OCI-LY1 (cell line): ENCODE results near the gene ANP32A.

Source experiments
- H2AFZ ChIP-seq: fragments of 200-600 bp; sonication (generic), shearing (Covaris generic); 2 replicates; pipeline ENCODE4 v1.6.0; 2014; ENCODE audit warnings: antibody characterized with exemption, mild to moderate bottlenecking, low read length
- H3F3A ChIP-seq: fragments of 200-600 bp; sonication (generic), shearing (Covaris generic); 2 replicates; pipeline ENCODE4 v1.6.0; 2014; ENCODE audit warnings: mild to moderate bottlenecking, antibody characterized with exemption, low read length, moderate library complexity; ENCODE audit not compliant: insufficient read depth
- H3K27ac ChIP-seq: fragments of 200-600 bp; sonication (generic); 2 replicates; pipeline ENCODE4 v1.5.1; 2014; ENCODE audit warnings: low read length, mixed run types, mild to moderate bottlenecking, low read depth; ENCODE audit not compliant: poor library complexity, severe bottlenecking
- H3K27me3 ChIP-seq: fragments of 200-600 bp; sonication (generic); 2 replicates; pipeline ENCODE4 v1.6.0; 2014; ENCODE audit warnings: antibody characterized with exemption, mild to moderate bottlenecking, low read length, moderate library complexity; ENCODE audit not compliant: insufficient read depth
- H3K36me3 ChIP-seq: fragments of 200-600 bp; sonication (generic); 2 replicates; pipeline ENCODE4 v1.6.1; 2014; ENCODE audit warnings: mild to moderate bottlenecking, antibody characterized with exemption, low read length, moderate library complexity, mixed read lengths; ENCODE audit not compliant: insufficient read depth
- H3K4me1 ChIP-seq: fragments of 200-600 bp; sonication (generic); 2 replicates; pipeline ENCODE4 v1.5.1; 2014; ENCODE audit warnings: mild to moderate bottlenecking, low read length, moderate library complexity; ENCODE audit not compliant: insufficient read depth, severe bottlenecking
- H3K4me2 ChIP-seq: fragments of 200-600 bp; sonication (generic), shearing (Covaris generic); 2 replicates; pipeline ENCODE4 v1.6.1; 2014; ENCODE audit warnings: low read length
- H3K4me3 ChIP-seq: fragments of 200-600 bp; sonication (generic); 2 replicates; pipeline ENCODE4 v1.5.1; 2014; ENCODE audit warnings: low read length, low read depth, mild to moderate bottlenecking, mixed read lengths; ENCODE audit not compliant: poor library complexity, severe bottlenecking
- H3K79me2 ChIP-seq: fragments of 200-600 bp; shearing (Covaris generic); 2 replicates; pipeline ENCODE4 v1.6.1; 2016; ENCODE audit warnings: mixed run types, low read length, mixed read lengths; ENCODE audit not compliant: insufficient read depth
- H3K9ac ChIP-seq: fragments of 200-600 bp; sonication (generic), shearing (Covaris generic); 2 replicates; pipeline ENCODE4 v1.6.1; 2014; ENCODE audit warnings: mild to moderate bottlenecking, low read length, mixed read lengths
- H3K9me2 ChIP-seq: fragments of 200-600 bp; sonication (generic), shearing (Covaris generic); 2 replicates; pipeline ENCODE4 v1.6.1; 2014; ENCODE audit warnings: low read depth, mild to moderate bottlenecking, low read length, mixed read lengths
- H3K9me3 ChIP-seq: fragments of 200-600 bp; shearing (Covaris generic); 2 replicates; pipeline ENCODE4 v1.6.1; 2014; ENCODE audit warnings: low read length, mixed read lengths
- H4K20me1 ChIP-seq: fragments of 200-600 bp; sonication (generic), shearing (Covaris generic); 2 replicates; pipeline ENCODE4 v1.6.0; 2016; ENCODE audit warnings: mild to moderate bottlenecking, low read length; ENCODE audit not compliant: insufficient read depth
- CTCF ChIP-seq: fragments of 200-600 bp; sonication (generic), shearing (Covaris generic); IDR thresholded peaks from 2 replicates; pipeline ENCODE4 v1.5.1; 2017; ENCODE audit warnings: mild to moderate bottlenecking, antibody characterized with exemption, low read length, moderate library complexity, mixed read lengths
- EZH2 ChIP-seq: fragments of 200-600 bp; sonication (generic), shearing (Covaris generic); IDR thresholded peaks from 2 replicates; pipeline ENCODE4 v1.8.0; 2017; ENCODE audit warnings: borderline replicate concordance, mixed run types, mild to moderate bottlenecking, antibody characterized with exemption, low read length, moderate library complexity, mixed read lengths

The ANP32A gene

GRCh38 chr15:68819495-68820294 is 1.0 kb downstream of the ANP32A start:
- Histone ChIP-seq H3F3A (no peaks in the 10 kb centered on the region), H3K27me3 (no peaks in the 10 kb centered on the region), H3K79me2 (peaks cover 55% of the 10 kb centered on the region), H3K27ac (peak overlapping the region; percentile 83), H3K9me3 (no peaks in the 10 kb centered on the region), H3K4me2 (peak overlapping the region; percentile 74), H3K4me3 (peak overlapping the region; percentile 77), H3K9ac (peak overlapping the region; percentile 92), H3K4me1 (peaks cover 42% of the 10 kb centered on the region), H4K20me1 (no peaks in the 10 kb centered on the region), H3K36me3 (peaks cover 31% of the 10 kb centered on the region; the same call in 1 of the 2 replicates), H3K9me2 (no peaks in the 10 kb centered on the region), H2AFZ (no peak overlapping the region)
- no peak for TF ChIP-seq CTCF
- TF ChIP-seq EZH2, result no peak

- peaks cover 45% of the 10 kb centered on the region for H3K4me1 ChIP-seq
- H3K9ac ChIP-seq, result peak overlapping the region; percentile 92
- H3K36me3 ChIP-seq, result peaks cover 31% of the 10 kb centered on the region; the same call in 1 of the 2 replicates
- H3K27ac ChIP-seq, result peak overlapping the region; percentile 83
- H4K20me1 ChIP-seq, result no peaks in the 10 kb centered on the region
- no peaks in the 10 kb centered on the region for H3F3A ChIP-seq
- peak overlapping the region; percentile 74 for H3K4me2 ChIP-seq
- peak overlapping the region; percentile 77 for H3K4me3 ChIP-seq
- H3K9me2 ChIP-seq, result no peaks in the 10 kb centered on the region
- TF ChIP-seq EZH2 (no peak), CTCF (no peak)
- H3K79me2 ChIP-seq, result peaks cover 63% of the 10 kb centered on the region
- H2AFZ ChIP-seq, result no peak overlapping the region
- no peaks in the 10 kb centered on the region for H3K27me3 ChIP-seq
- H3K9me3 ChIP-seq, result no peaks in the 10 kb centered on the region
These were observed 1.8 kb downstream of the ANP32A start for GRCh38 chr15:68818769-68819494.

- Histone ChIP-seq H2AFZ (no peak overlapping the region), H3K9me3 (no peaks in the 10 kb centered on the region), H3K79me2 (peaks cover 69% of the 10 kb centered on the region), H3F3A (no peaks in the 10 kb centered on the region), H4K20me1 (no peaks in the 10 kb centered on the region), H3K4me3 (peak overlapping the region; percentile 77), H3K4me2 (peak overlapping the region; percentile 74), H3K27me3 (no peaks in the 10 kb centered on the region), H3K27ac (peak overlapping the region; percentile 83), H3K9ac (peak overlapping the region; percentile 92), H3K36me3 (peaks cover 34% of the 10 kb centered on the region; the same call in 1 of the 2 replicates), H3K4me1 (peaks cover 49% of the 10 kb centered on the region), H3K9me2 (no peaks in the 10 kb centered on the region)
- TF ChIP-seq EZH2, result no peak
- TF ChIP-seq CTCF, result no peak
These were observed 2.5 kb downstream of the ANP32A start for GRCh38 chr15:68818066-68818768.
